Neural progenitor cell (in vitro differentiated cells): ENCODE measurements around the gene CCDC51. TPM values are rescaled to one million over a fixed set of nuclear protein-coding genes. Genes with fewer than 3 reads are reported as not detected.

Source experiments
- DNase-seq: peaks from one replicate; pipeline ENCODE4 v3.0.0-alpha.2; 2016; ENCODE audit warnings: low spot score
- H2AFZ ChIP-seq: fragments of 200-600 bp; sonication (generic); replicated peaks from 2 replicates; pipeline ENCODE4 v1.6.1; 2016; ENCODE audit warnings: antibody characterized with exemption
- H3F3A ChIP-seq: fragments of 200-600 bp; sonication (generic); 2 replicates; pipeline ENCODE4 v1.6.1; 2016; ENCODE audit warnings: antibody characterized with exemption, low read depth
- H3K27ac ChIP-seq: fragments of 200-600 bp; sonication (generic); 2 replicates; pipeline ENCODE4 v1.5.1; 2016; ENCODE audit warnings: mild to moderate bottlenecking
- H3K27me3 ChIP-seq: fragments of 200-600 bp; sonication (generic); 2 replicates; pipeline ENCODE4 v1.6.1; 2016; ENCODE audit warnings: mild to moderate bottlenecking, moderate library complexity
- H3K36me3 ChIP-seq: fragments of 200-600 bp; sonication (generic); 2 replicates; pipeline ENCODE4 v1.5.1; 2016
- H3K4me1 ChIP-seq: fragments of 200-600 bp; sonication (generic); 2 replicates; pipeline ENCODE4 v1.6.1; 2016; ENCODE audit warnings: mixed run types
- H3K4me2 ChIP-seq: fragments of 200-600 bp; sonication (generic); 2 replicates; pipeline ENCODE4 v1.6.1; 2016
- H3K4me3 ChIP-seq: fragments of 200-600 bp; sonication (generic); 2 replicates; pipeline ENCODE4 v1.5.1; 2016
- H3K79me2 ChIP-seq: fragments of 200-600 bp; sonication (generic); 2 replicates; pipeline ENCODE4 v1.6.1; 2016; ENCODE audit warnings: low read depth
- H3K9ac ChIP-seq: fragments of 200-600 bp; sonication (generic); 2 replicates; pipeline ENCODE4 v1.6.1; 2016
- H3K9me3 ChIP-seq: fragments of 200-600 bp; sonication (generic); 2 replicates; pipeline ENCODE4 v1.5.1; 2016; ENCODE audit warnings: low read depth
- H4K20me1 ChIP-seq: fragments of 200-600 bp; sonication (generic); 2 replicates; pipeline ENCODE4 v1.6.1; 2016; ENCODE audit warnings: low read depth
- H3K27ac Mint-ChIP-seq: 3 replicates; pipeline ENCODE4 v1.8.0; 2021; ENCODE audit warnings: mixed read lengths
- H3K27me3 Mint-ChIP-seq: 2 replicates; pipeline ENCODE4 v1.8.0; 2022; ENCODE audit warnings: low read depth, mild to moderate bottlenecking, inconsistent platforms, moderate library complexity, mixed read lengths; ENCODE audit not compliant: insufficient read depth
- H3K36me3 Mint-ChIP-seq: 3 replicates; pipeline ENCODE4 v1.8.0; 2021; ENCODE audit warnings: mixed read lengths
- H3K4me1 Mint-ChIP-seq: 3 replicates; pipeline ENCODE4 v1.8.0; 2021; ENCODE audit warnings: mixed read lengths
- H3K4me3 Mint-ChIP-seq: 3 replicates; pipeline ENCODE4 v1.8.0; 2021; ENCODE audit warnings: mild to moderate bottlenecking, moderate library complexity, mixed read lengths
- H3K9me3 Mint-ChIP-seq: 3 replicates; pipeline ENCODE4 v1.8.0; 2020; ENCODE audit warnings: mixed read lengths
- EZH2 ChIP-seq: fragments of 200-600 bp; sonication (generic); IDR thresholded peaks from 2 replicates; pipeline ENCODE4 v1.6.1; 2017; ENCODE audit warnings: antibody characterized with exemption, mild to moderate bottlenecking, moderate library complexity
- EZH2phosphoT487 ChIP-seq: fragments of 200-600 bp; sonication (generic); IDR thresholded peaks from 2 replicates; pipeline ENCODE4 v1.6.1; 2017; ENCODE audit warnings: antibody characterized with exemption
- total RNA-seq: library from RNA; depleted of rRNA; stranded (reverse); fragments of >200 nt; gene quantifications from 2 replicates; pipeline ENCODE4 v1.2.3, GENCODE V29; 2015; ENCODE audit warnings: low replicate concordance
- TF ChIP-seq, protein P1 (sequence below): fragments of 200-600 bp; sonication (generic); IDR thresholded peaks from 2 replicates; pipeline ENCODE4 v1.5.1; 2017; ENCODE audit warnings: antibody characterized with exemption, mild to moderate bottlenecking

The CCDC51 gene
- total RNA-seq, 1 donor from 2014 or later: 13.9 TPM

DNA sequence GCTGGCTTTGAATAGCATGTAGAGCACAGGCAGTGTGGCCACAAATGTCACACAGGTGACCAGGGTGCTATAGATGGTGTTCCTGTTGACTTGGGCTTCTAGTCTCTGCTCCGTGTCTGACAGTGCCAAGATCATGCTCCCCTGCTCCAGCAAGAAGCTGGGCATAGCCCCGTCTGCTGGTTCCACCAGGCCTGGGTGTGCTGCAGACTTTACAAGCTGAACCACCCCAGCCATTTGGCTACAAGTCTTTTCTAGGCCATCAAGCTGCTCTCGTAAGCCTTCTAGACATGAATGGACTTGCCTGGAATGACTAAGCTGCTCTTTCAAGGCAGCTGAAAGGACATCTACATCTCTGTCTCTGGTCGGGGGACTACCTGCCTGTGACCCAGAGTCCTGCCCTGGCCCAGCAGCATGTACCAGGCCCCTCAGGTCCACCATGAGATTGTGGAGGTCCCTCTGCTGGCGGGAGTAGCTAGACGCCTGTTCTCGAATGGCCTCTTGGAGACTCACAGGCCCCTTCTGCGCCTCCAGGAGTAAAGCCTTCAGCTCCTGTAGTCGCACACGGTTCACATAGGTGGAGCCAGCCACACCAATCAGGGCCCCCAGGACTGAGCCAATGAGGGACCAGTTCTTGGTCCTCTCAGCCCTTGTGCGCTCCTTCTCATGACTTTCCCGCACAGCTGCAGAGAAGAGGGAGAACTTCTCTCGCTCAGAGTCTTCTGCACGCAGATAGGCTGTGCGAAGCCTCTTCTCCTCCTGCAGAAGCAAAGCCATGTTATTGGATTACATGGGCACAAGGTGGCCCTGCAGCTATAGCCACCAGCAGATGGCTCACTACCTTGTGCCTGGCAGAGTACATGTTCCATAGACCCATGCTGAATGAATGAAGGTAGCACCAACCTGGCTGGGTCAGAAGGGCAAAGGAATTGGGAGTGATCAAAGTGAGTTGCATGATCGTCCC is 7.2 kb downstream of the CCDC51 start:
- Histone ChIP-seq H4K20me1 (peaks cover 9% of the 10 kb centered on the region), H3K4me1 (peaks cover 24% of the 10 kb centered on the region), H3K4me3 (no peak overlapping the region), H3F3A (peaks cover 55% of the 10 kb centered on the region), H3K36me3 (no peaks in the 10 kb centered on the region), H3K27ac (peak overlapping the region; percentile 57), H2AFZ (no peak overlapping the region), H3K9ac (no peak overlapping the region), H3K9me3 (no peaks in the 10 kb centered on the region), H3K27me3 (no peaks in the 10 kb centered on the region), H3K4me2 (no peak overlapping the region), H3K79me2 (peaks cover 43% of the 10 kb centered on the region)
- H3K36me3 Mint-ChIP-seq: peaks cover 4% of the 10 kb centered on the region
- H3K27me3 Mint-ChIP-seq: no peaks in the 10 kb centered on the region
- H3K4me1 Mint-ChIP-seq: peaks cover 31% of the 10 kb centered on the region
- H3K9me3 Mint-ChIP-seq: no peaks in the 10 kb centered on the region
- H3K27ac Mint-ChIP-seq: no peak overlapping the region
- H3K4me3 Mint-ChIP-seq: no peak overlapping the region
- DNase-seq: peak; percentile 76
- no peak for TF ChIP-seq EZH2phosphoT487
- TF ChIP-seq, protein P1, sequence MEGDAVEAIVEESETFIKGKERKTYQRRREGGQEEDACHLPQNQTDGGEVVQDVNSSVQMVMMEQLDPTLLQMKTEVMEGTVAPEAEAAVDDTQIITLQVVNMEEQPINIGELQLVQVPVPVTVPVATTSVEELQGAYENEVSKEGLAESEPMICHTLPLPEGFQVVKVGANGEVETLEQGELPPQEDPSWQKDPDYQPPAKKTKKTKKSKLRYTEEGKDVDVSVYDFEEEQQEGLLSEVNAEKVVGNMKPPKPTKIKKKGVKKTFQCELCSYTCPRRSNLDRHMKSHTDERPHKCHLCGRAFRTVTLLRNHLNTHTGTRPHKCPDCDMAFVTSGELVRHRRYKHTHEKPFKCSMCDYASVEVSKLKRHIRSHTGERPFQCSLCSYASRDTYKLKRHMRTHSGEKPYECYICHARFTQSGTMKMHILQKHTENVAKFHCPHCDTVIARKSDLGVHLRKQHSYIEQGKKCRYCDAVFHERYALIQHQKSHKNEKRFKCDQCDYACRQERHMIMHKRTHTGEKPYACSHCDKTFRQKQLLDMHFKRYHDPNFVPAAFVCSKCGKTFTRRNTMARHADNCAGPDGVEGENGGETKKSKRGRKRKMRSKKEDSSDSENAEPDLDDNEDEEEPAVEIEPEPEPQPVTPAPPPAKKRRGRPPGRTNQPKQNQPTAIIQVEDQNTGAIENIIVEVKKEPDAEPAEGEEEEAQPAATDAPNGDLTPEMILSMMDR: peak; percentile 35

DNA sequence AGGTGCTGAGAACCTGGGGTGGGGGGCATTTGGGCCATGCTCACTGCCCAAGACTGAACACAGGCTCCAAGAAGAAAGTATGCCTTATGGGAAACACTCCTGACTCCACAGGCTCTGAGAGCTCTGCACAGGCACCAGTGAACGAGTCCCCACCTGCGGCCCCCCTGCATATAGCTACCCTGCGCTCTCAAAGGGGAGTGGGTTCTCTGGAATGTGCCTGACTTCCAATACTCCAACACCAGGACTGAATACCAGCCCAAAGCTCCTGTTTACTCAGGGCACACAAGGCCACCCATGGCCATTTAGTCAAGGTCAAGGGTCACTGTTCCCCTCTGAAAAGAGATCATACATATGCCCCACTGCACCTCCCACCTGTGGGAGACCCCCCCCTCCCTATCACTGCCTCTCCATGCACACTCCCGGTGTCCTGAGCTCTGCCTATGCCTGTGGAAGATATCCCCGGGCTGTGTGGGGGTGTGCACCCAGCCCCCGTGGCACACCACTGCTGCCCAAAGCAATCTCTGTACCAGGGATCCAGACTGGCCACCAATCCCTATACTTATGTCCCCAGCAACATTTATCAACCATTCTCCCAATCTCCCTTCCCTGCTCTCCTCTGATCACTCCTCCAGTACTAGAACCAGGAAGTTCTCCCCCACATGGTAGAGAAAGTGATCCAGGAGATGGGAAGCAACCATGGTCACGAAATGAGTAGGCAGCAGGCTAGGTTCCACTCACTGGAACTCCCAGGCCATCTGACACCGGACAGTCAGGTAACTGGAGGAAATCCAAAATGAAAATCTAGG is 8.5 kb downstream of the CCDC51 start:
- no peaks in the 10 kb centered on the region for H3K9me3 Mint-ChIP-seq
- Histone ChIP-seq H3K27ac (no peak overlapping the region), H3K4me1 (peaks cover 36% of the 10 kb centered on the region), H3K9ac (no peak overlapping the region), H2AFZ (no peak overlapping the region), H3K9me3 (no peaks in the 10 kb centered on the region), H3K36me3 (no peaks in the 10 kb centered on the region), H3K79me2 (peaks cover 56% of the 10 kb centered on the region), H3F3A (peaks cover 49% of the 10 kb centered on the region), H3K27me3 (no peaks in the 10 kb centered on the region), H3K4me3 (no peak overlapping the region), H4K20me1 (peaks cover 22% of the 10 kb centered on the region), H3K4me2 (no peak overlapping the region)
- H3K36me3 Mint-ChIP-seq: peaks cover 6% of the 10 kb centered on the region
- H3K4me1 Mint-ChIP-seq: peaks cover 41% of the 10 kb centered on the region
- TF ChIP-seq EZH2: no peak
- TF ChIP-seq EZH2phosphoT487: no peak
- TF ChIP-seq, protein P1: no peak
- H3K4me3 Mint-ChIP-seq: peak overlapping the region; percentile 91
- no peak for DNase-seq
- H3K27ac Mint-ChIP-seq: peak overlapping the region; percentile 52
- H3K27me3 Mint-ChIP-seq: no peaks in the 10 kb centered on the region

DNA sequence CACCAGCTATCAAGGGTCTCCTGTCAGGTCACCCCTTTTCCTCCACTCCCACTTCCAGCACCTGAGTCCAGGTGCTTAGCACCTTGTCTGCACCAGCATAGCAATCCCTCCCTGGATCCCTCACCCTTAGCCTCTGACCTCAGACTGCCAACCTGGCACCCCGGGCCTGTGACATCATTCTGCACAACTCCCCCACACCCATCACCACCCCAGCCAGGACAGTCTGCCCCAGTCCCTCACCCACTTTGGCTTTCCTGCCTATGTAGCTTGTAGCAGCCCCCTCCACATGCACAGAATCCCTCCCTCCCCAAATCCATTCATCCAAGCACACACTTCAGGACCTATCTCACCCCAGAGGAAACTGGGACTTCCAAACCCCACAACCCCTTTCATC is 9.2 kb downstream of the CCDC51 start:
- TF ChIP-seq EZH2phosphoT487 (no peak), EZH2 (no peak)
- TF ChIP-seq, protein P1: no peak
- H3K27me3 Mint-ChIP-seq: no peaks in the 10 kb centered on the region
- Histone ChIP-seq H3K27ac (no peak overlapping the region), H4K20me1 (peaks cover 29% of the 10 kb centered on the region), H3K79me2 (peaks cover 62% of the 10 kb centered on the region), H3F3A (peaks cover 45% of the 10 kb centered on the region), H3K36me3 (no peaks in the 10 kb centered on the region), H3K4me2 (peak overlapping the region; percentile 97), H3K9me3 (no peaks in the 10 kb centered on the region), H3K27me3 (no peaks in the 10 kb centered on the region), H3K9ac (no peak overlapping the region), H3K4me1 (peaks cover 36% of the 10 kb centered on the region), H2AFZ (no peak overlapping the region), H3K4me3 (no peak overlapping the region)
- peaks cover 6% of the 10 kb centered on the region for H3K36me3 Mint-ChIP-seq
- peak overlapping the region; percentile 52 for H3K27ac Mint-ChIP-seq
- H3K4me1 Mint-ChIP-seq: peaks cover 44% of the 10 kb centered on the region
- peak overlapping the region; percentile 91 for H3K4me3 Mint-ChIP-seq
- no peak for DNase-seq
- no peaks in the 10 kb centered on the region for H3K9me3 Mint-ChIP-seq
